GM12878 (cell line): ENCODE data around the gene SLC7A10. TPM values are rescaled to one million over a fixed set of nuclear protein-coding genes. Genes with fewer than 3 reads are reported as not detected.

Experiments
- ATAC-seq: fragments of 200-7000 bp; cut with Tn5 transposase; 3 replicates; pipeline ENCODE4 v1.9.1; 2020; ENCODE audit warnings: mild to moderate bottlenecking, moderate library complexity
- BruUV-seq: library from RNA; stranded (reverse); fragments of 400-500 nt; replicated peaks from 2 replicates; lab custom pipeline; 2021; lab: Mats Ljungman, UMichigan
- CTCF ChIA-PET: fragments of 300-600 bp; sonication (Branson Sonifier 250); formaldehyde crosslinking; extraction: SDS; loops from one replicate; lab custom pipeline; 2021; ENCODE audit warnings: inconsistent platforms; lab: Yijun Ruan, JAX
- POLR2A ChIA-PET: fragments of 350-600 bp; formaldehyde crosslinking; extraction: SDS; loops from one replicate; lab custom pipeline; 2021; ENCODE audit warnings: inconsistent platforms; lab: Charles Lee
- RAD21 ChIA-PET: fragments of 300-600 bp; sonication (Branson Sonifier 250); formaldehyde crosslinking; loops from one replicate; lab custom pipeline; 2023; ENCODE audit warnings: antibody characterized with exemption; ENCODE audit not compliant: unreplicated experiment; lab: Charles Lee
- SMC1A ChIA-PET: fragments of 300-600 bp; sonication (Branson Sonifier 250); formaldehyde crosslinking; loops from one replicate; lab custom pipeline; 2023; ENCODE audit not compliant: unreplicated experiment, uncharacterized antibody; lab: Charles Lee
- DNase-seq: peaks from one replicate; pipeline ENCODE4 v3.0.0-alpha.2; 2011; ENCODE audit warnings: low read depth, low spot score
- FAIRE-seq: peaks from 3 replicates; lab custom pipeline; 2011; peaks lifted over from hg19 to GRCh38; lab: Jason Lieb, UNC
- H2AFZ ChIP-seq: 2 replicates; pipeline ENCODE4 v1.6.0; 2011; ENCODE audit warnings: low read depth, low read length, control low read depth; ENCODE audit not compliant: control insufficient read depth
- H3K27ac ChIP-seq: 2 replicates; pipeline ENCODE4 v1.5.1; 2011; ENCODE audit warnings: control low read depth; ENCODE audit not compliant: control insufficient read depth, insufficient read depth
- H3K27me3 ChIP-seq, 2 experiments: replicated peaks in 1 of 2; 2 replicates each; pipeline versions ENCODE4 v1.6.0 to v1.6.1; 2011; ENCODE audit warnings: low read length in 1 of 2; ENCODE audit not compliant: control insufficient read depth in 2 of 2, insufficient read depth in 2 of 2
- H3K36me3 ChIP-seq, 2 experiments: 2 replicates each; pipeline ENCODE4 v1.5.1; 2011; ENCODE audit warnings: low read length in 1 of 2; ENCODE audit not compliant: control insufficient read depth in 2 of 2, insufficient read depth in 2 of 2
- H3K4me1 ChIP-seq: 2 replicates; pipeline ENCODE4 v1.6.1; 2011; ENCODE audit warnings: mild to moderate bottlenecking, low read length, moderate library complexity, mixed read lengths; ENCODE audit not compliant: control insufficient read depth, insufficient read depth
- H3K4me2 ChIP-seq: 2 replicates; pipeline ENCODE4 v1.6.0; 2011; ENCODE audit warnings: control low read depth; ENCODE audit not compliant: control insufficient read depth, insufficient read depth
- H3K4me3 ChIP-seq: fragments of 200-600 bp; sonication (generic); 2 replicates; pipeline ENCODE4 v1.5.1; 2016
- H3K79me2 ChIP-seq: 2 replicates; pipeline ENCODE4 v1.6.0; 2011; ENCODE audit warnings: low read length; ENCODE audit not compliant: control insufficient read depth, insufficient read depth
- H3K9ac ChIP-seq: 2 replicates; pipeline ENCODE4 v1.8.0; 2011; ENCODE audit warnings: low read length, control low read depth, mixed read lengths; ENCODE audit not compliant: control insufficient read depth, insufficient read depth
- H3K9me3 ChIP-seq: replicated peaks from 3 replicates; pipeline ENCODE4 v1.5.1; 2011; ENCODE audit warnings: mild to moderate bottlenecking, low read length; ENCODE audit not compliant: control insufficient read depth, insufficient read depth
- H4K20me1 ChIP-seq: 2 replicates; pipeline ENCODE4 v1.6.0; 2011; ENCODE audit not compliant: control insufficient read depth, insufficient read depth
- CBX3 ChIP-seq: fragments of 200-600 bp; sonication (generic); IDR thresholded peaks from 2 replicates; pipeline ENCODE4 v1.6.1; 2016; ENCODE audit warnings: low read depth, borderline replicate concordance
- CBX5 ChIP-seq: sonication (generic); IDR thresholded peaks from 2 replicates; pipeline ENCODE4 v1.6.1; 2016; ENCODE audit warnings: low read depth, moderate library complexity, mild to moderate bottlenecking, inconsistent platforms
- DPF2 ChIP-seq: fragments of 450-650 bp; IDR thresholded peaks from 2 replicates; pipeline ENCODE4 v1.6.1; 2017; ENCODE audit warnings: mild to moderate bottlenecking
- ELK1 ChIP-seq: IDR thresholded peaks from 2 replicates; pipeline ENCODE4 v1.6.1; 2012; ENCODE audit warnings: low read depth, low read length, improper control_type of control experiment
- FOXM1 ChIP-seq: IDR thresholded peaks from 2 replicates; pipeline ENCODE4 v1.6.1; 2012; ENCODE audit warnings: low read depth, mild to moderate bottlenecking, inconsistent platforms, low read length, moderate library complexity
- GATAD2B ChIP-seq: fragments of 450-650 bp; conservative IDR thresholded peaks from 2 replicates; pipeline ENCODE4 v1.6.1; 2017; ENCODE audit warnings: low read depth, mild to moderate bottlenecking, moderate library complexity
- NR2F1 ChIP-seq: fragments of 450-650 bp; conservative IDR thresholded peaks from 2 replicates; pipeline ENCODE4 v1.6.1; 2017; ENCODE audit warnings: mild to moderate bottlenecking
- SREBF2 ChIP-seq: IDR thresholded peaks from 2 replicates; pipeline ENCODE4 v1.6.1; 2012; ENCODE audit warnings: mild to moderate bottlenecking, low read length
- ZBED1 ChIP-seq: IDR thresholded peaks from 2 replicates; pipeline ENCODE4 v1.6.1; 2016; ENCODE audit warnings: borderline replicate concordance
- ZSCAN29 ChIP-seq: fragments of 450-650 bp; IDR thresholded peaks from 2 replicates; pipeline ENCODE4 v1.6.1; 2017; ENCODE audit warnings: mild to moderate bottlenecking, moderate library complexity
- WGBS: methylation state at CpG from one replicate; pipeline ENCODE4 v1.1.6; 2016; ENCODE audit warnings: low lambda C conversion rate; ENCODE audit not compliant: insufficient replicate concordance, insufficient coverage; ENCODE audit errors: missing lambda C conversion rate; 5-methylcytosine and 5-hydroxymethylcytosine counted together
- in situ Hi-C: fragments of 300-500 bp; cut with MboI; formaldehyde crosslinking; loops from 9 replicates; pipeline ENCODE4 v1.14.3; 2018; ENCODE audit warnings: mixed read lengths
- intact Hi-C: fragments of 100-400 bp; cut with micrococcal nuclease; formaldehyde crosslinking; loops from one replicate; pipeline ENCODE4 v1.14.2; 2022; ENCODE audit not compliant: unreplicated experiment
- polyA plus RNA-seq, 11 experiments: library from polyadenylated mRNA; depleted of rRNA in 4 of 11; unstranded in 6 of 11; stranded (reverse) in 5 of 11; fragments of >200 nt; fragmentation: Nextera tagmentation in 4 of 11; fragmentation: Illumina TruSeq in 1 of 11; extraction: Ambion mirVana in 4 of 11; extraction: Trizol in 1 of 11; gene quantifications; 1 replicate in 1 of 11; 2 replicates in 10 of 11; pipeline versions ENCODE4 v1.2.1 to v1.2.3, GENCODE V29; 2011 to 2016; ENCODE audit warnings: inconsistent platforms in 2 of 11, missing spikeins in 2 of 11, low read depth in 1 of 11
- total RNA-seq, 4 experiments: library from RNA; depleted of rRNA in 3 of 4; stranded (reverse); fragments of >200 nt in 3 of 4; fragmentation: Illumina TruSeq in 1 of 4; extraction: Trizol in 1 of 4; gene quantifications; 2 replicates each; pipeline versions ENCODE4 v1.2.1 to v1.2.3, GENCODE V29; 2013 to 2021
- TF ChIP-seq, protein P1 (sequence below): fragments of 450-650 bp; IDR thresholded peaks from 2 replicates; pipeline ENCODE4 v1.6.1; 2017; ENCODE audit warnings: low read depth, mild to moderate bottlenecking, moderate library complexity

SLC7A10 gene
- total and polyA plus RNA-seq, 10 of the 15 experiments (the other 5 are each of a cell fraction or from before 2014, with no cell fraction given), result not detected

GRCh38 chr19:33168528-33168927 lies 57.1 kb downstream of the SLC7A10 start:
- Histone ChIP-seq H3K27me3 (no peaks in the 10 kb centered on the region), H3K9ac (no peak overlapping the region), H3K79me2 (no peaks in the 10 kb centered on the region)
- no peak for DNase-seq
- SMC1A ChIA-PET, result no interaction called here
- WGBS, result 80% methylated on average over 1 of the region's 1 CpG
- TF ChIP-seq CBX5 (no peak), ZBED1 (no peak), NR2F1 (no peak), GATAD2B (no peak), DPF2 (no peak), ZSCAN29 (no peak), FOXM1 (no peak), CBX3 (no peak), ELK1 (no peak), SREBF2 (no peak)
- TF ChIP-seq, protein P1, sequence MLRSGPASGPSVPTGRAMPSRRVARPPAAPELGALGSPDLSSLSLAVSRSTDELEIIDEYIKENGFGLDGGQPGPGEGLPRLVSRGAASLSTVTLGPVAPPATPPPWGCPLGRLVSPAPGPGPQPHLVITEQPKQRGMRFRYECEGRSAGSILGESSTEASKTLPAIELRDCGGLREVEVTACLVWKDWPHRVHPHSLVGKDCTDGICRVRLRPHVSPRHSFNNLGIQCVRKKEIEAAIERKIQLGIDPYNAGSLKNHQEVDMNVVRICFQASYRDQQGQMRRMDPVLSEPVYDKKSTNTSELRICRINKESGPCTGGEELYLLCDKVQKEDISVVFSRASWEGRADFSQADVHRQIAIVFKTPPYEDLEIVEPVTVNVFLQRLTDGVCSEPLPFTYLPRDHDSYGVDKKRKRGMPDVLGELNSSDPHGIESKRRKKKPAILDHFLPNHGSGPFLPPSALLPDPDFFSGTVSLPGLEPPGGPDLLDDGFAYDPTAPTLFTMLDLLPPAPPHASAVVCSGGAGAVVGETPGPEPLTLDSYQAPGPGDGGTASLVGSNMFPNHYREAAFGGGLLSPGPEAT, result no peak
- TF ChIP-seq, all 136 proteins: peak for 0
- ChIA-PET CTCF (no interaction called here), POLR2A (interaction anchor here (0.7 kb wide), 1 partner anchor 106 kb away, joined by 3 read pairs; no protein-coding TSS in a partner anchor), RAD21 (no interaction called here)
- no peaks in the 10 kb centered on the region for H4K20me1 ChIP-seq
- in situ Hi-C loops, result no loop called here
- H3K4me3 ChIP-seq, result no peak overlapping the region
- H3K9me3 ChIP-seq, result peaks cover 2% of the 10 kb centered on the region; the same call in 1 of the 3 replicates
- no peak overlapping the region for H3K4me2 ChIP-seq
- H3K4me1 ChIP-seq, result no peaks in the 10 kb centered on the region; the same call in 1 of the 2 replicates
- ATAC-seq (no peak), FAIRE-seq (no peak)
- H3K36me3 ChIP-seq, result no peaks in the 10 kb centered on the region
- no TSS peak for BruUV-seq
- no peak overlapping the region for H2AFZ ChIP-seq
- H3K27ac ChIP-seq, result no peak overlapping the region
- intact Hi-C loops, result no loop called here
